Middle frontal gyrus (tissue), 1 donor: ENCODE measurements around the gene RALGPS1.

Source experiments
- DNase-seq: peaks from one replicate; pipeline ENCODE4 v3.0.0-alpha.2; 2015; ENCODE audit warnings: low spot score; ENCODE audit errors: extremely low spot score

Gene RALGPS1

GRCh38 chr9:127203681-127204327, 289.2 kb downstream of the RALGPS1 start:
- no peak for DNase-seq

DNA sequence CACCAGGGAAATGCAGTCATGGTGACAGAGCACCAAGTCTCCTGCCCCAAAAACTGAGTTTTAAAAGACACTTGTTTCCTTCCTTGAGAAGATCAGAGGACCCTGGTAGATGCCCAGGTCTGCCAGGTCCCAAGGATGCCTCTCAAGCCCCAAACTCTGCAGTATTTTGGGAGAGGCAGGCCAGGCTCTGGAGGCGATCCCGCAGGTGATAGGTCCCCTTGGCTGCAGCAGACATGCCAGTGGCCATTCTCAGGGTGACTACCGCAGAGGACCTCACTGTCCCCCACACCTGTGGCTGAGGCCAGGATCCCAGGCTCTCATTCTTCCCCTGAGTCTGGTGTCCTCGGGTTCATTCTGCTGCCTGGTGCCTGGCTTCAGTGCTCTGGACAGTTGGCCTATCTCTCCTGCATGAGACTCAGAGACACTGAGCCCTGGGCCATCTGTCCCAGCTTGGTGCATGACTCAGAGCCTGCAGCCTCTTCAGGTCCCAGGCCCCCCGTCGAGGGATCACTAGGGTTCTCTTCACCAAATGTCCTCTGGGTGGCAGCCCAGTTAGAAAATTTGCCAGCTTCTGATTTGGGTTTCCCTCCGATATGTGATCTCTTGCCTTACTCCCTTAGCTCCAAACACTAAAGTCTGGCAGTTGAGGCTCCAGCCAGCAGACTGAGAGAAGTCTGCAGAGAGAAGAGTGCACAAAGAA, 290.3 kb downstream of the RALGPS1 start:
- no peak for DNase-seq

DNA sequence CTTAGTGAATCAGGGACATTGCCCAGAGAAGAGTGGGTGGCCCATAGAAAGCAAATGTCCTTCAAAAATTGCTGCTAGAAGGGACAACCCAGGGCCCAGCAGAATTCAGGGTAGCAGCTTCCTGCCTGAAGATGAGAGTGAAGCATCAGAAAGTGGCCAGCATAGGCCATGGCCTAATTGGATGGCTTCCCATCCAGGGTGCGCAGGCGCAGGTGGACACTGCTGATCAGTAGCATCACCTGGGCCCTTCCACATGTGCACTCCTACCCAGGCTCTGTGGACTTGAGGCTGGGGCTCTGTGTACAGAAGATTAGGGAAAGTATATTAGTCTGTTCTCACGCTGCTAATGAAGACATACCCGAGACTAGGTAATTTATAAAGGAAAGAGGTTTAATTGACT, 291.4 kb downstream of the RALGPS1 start:
- DNase-seq, result no peak

DNA sequence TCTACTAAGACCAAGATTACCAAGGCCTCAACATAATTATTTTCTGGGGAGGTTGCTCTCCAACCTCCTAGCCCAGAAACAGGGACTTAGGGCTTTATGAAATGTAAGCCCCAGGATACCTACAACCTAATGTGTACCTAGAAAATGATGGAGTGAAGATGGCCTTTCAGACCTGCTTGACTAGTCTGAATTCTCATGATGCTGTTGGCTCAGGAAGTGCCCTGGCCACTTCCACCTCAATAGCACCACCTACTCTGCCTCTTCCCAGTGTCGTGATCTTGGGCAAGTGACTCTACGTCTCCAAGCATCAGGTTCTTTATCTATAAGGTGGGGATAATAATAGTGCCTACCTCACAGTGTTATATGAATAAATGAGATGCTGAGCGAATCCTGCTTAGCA, 292.1 kb downstream of the RALGPS1 start:
- no peak for DNase-seq

DNA sequence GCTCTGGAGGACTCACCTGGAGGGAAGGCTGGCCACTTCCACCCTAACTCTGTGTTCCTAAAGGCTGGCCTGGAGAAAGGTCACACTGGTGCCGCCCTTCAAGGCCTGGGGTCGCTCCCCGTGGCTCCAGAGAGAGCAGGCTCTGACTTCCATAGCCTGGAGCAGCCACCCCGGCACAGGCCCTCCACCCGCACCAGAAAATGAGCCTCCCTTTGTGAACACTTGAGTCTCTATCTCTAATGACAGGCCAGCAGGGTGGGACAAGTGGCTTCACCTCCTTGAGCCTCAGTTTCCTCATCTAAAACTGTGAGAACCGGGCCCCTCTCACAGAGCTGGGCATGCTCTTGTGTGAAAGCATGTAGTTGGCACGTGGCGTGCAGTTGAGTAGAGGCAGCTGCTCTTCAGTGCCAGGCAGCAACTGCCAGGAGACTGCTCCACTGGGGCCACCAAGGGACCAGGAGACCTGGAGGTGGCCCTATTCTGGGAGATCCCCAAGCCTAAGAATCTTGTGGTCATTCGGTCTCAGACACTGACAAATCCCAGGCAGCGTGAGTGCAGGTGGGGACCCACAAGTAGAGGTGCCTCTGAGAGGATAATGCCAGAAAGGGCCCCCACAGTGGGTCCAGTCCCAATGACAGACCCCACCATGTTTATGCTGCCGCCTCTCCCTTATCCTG, 293.3 kb downstream of the RALGPS1 start:
- DNase-seq, result no peak

DNA sequence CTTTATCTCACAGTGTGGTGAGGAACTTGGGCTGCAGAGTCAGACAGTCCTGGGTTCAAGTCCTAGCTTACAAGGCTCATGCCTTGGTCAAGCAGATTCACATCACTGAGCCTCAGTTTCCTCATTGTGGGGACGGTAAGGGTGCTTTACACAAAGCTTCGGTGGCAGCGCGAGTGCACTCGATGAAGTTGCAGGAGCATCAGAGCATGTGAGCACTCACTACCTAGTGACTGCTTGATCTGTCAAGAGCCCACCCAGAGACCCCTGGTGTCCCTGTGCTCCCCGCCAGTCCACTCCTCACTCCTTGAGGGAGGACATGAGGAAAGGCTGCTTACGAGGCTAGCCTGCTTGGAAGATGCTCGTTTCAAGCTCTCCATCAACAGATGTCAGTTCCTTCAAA, 293.8 kb downstream of the RALGPS1 start:
- DNase-seq, result no peak

DNA sequence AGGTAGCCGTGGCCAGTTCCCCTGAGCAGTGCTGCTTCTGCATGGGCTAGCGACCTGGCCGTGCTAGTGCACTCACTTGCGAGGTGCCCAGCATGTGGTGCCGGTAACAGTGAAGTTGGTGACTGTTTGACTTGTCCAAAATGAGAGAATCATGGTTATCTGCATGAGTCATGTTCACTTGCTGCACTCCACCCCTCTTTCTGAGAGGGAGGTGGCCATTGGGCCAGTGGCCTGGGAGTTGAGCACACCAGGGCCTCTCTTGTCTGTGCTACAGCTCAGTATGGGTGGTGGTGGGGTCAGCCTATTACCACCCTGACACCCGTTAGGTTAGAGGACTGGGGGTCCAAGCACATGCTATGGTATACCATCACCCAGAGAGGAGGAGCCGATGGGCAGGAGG, 294.6 kb downstream of the RALGPS1 start:
- no peak for DNase-seq

DNA sequence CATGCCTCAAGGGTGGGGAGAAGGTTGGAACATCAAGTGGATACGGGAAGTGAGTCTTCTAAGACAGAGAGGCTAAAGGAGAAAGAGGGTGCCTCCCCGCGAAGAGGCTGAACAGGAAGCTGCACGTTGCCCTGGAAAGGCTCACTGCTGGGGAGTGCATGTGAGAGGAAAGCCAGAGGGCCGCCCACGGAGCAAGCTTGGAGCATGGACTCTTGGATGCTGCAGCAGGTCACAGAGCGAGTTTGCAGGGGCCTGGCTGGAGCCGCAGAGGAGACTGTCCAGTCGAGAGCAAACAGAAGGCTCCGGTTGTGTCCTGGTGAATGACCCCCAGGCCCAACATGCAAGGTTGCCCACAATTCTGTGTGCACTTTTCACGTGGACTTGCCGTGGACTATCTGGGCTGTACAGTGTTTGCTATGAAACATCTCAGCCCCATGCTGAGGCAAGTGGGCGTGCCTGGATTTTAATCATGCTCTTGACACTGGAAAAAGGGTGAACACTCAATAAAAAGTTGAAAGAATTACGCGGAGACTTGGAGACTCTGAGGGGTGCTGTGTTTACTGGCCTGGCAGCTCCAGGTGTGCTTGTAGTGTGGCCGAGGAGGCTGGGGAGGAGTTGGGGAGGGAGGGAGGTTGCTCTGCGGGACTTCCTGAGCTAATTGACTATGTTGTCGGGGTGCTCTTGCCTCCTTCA, 295.5 kb downstream of the RALGPS1 start:
- no peak for DNase-seq

- DNase-seq, result no peak
Measured at GRCh38 chr9:127210851-127211730, 296.5 kb downstream of the RALGPS1 start.

GRCh38 chr9:127211983-127212382, 297.4 kb downstream of the RALGPS1 start:
- DNase-seq, result no peak

- DNase-seq, result no peak
Measured at GRCh38 chr9:127212453-127212852, 297.9 kb downstream of the RALGPS1 start.

GRCh38 chr9:127213859-127214258, 299.3 kb downstream of the RALGPS1 start:
- no peak for DNase-seq

DNA sequence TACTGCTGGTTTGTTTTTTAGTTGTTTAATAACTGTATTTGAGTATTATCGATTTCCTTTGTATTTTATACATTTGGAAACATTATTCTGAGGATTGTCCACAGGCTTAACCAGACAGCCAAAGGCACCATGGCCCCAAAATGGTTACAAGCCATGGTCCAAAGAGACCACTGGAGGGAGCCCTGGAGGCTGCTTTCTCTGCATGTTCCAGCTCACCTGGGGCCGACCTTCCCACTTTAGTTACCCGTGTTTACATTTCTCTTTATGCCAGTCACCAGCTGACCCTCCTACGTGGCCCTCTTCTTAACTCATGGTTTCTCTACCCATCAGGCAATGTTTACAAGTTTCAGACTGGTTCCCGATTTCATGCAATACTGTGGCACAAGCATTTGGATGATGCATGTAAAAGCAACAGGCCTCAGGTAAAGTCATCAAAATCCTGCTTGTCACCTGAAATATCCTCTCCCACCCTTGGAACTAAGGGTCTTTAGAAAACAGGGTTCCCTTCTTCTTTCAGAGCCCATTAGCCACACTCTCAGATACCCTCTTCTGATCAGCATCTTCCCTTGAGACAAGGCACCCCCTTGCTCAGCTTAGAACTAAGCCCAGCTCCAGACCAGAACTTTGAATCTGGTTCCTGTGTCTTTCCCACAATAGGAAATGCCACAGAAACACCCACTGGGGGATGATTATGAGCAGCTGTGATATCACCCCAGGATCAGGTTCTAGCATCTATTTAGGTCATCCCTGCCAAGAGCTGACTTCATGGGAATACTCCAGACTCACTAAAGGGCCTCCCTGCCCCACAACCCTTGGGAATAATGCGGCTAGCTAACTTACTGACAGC, 300.1 kb downstream of the RALGPS1 start:
- DNase-seq, result no peak

- no peak for DNase-seq
Measured at GRCh38 chr9:127215268-127216209, 301.0 kb downstream of the RALGPS1 start.

DNA sequence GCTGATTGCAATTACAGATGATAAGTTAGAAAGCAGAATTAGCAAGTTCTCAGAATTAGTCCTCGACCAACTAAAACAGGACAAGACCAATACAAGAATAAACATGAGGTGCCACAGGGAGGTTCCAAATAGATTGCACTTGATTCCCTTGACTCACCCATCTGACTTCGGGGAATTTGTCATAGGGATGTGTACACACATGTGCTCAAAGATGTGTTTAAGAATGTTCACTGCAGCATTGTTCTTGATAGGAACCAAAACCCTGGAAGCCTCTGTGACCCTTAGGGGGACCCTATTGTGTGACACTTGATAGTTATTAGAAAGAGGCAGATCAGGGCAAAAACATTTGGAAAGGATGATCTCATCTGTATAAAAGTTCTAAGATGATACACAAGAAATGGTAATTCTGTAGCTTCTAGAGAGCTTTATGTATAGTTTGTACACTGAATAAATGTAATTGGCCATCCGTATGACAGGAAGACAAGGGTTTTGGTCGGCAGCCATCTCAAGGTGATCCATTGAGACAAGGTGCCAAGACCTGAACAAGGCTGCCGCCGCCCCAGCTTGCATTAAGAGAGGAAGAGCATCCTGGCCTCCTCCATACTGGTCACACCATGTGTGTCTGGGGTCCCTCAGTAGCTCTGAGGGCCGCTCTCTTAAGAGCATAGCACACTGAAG, 301.8 kb downstream of the RALGPS1 start:
- DNase-seq, result no peak

- DNase-seq, result no peak
Measured at GRCh38 chr9:127216888-127217217, 302.3 kb downstream of the RALGPS1 start.

- DNase-seq, result no peak
Measured at GRCh38 chr9:127218818-127219217, 304.2 kb downstream of the RALGPS1 start.

DNA sequence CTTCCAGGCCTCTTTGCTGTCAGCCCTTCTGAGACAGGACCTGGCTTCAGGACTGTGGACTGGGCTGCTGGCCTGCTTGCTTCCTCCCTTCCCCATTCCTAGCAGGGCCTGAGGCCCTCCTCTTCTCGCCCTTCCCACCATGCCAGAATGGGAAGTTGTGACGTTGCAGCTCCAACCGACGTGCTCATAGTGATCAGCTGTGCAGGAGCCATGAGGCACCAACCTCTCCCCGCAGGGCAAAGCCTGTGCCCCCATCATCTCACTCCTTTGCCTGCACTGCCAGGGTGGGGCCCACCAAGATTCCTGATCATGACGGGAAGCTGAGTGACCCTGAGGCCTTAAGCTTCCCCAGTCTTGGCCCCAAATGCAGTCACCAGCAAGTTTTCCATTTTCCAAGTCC, 304.9 kb downstream of the RALGPS1 start:
- DNase-seq, result no peak

- no peak for DNase-seq
Measured at GRCh38 chr9:127221695-127222094, 307.1 kb downstream of the RALGPS1 start.
